GM20000 (cell line): ENCODE results near the gene FBXL17.
A peak's percentile ranks its signal among the peaks of the same experiment; 100 is the strongest.

ENCODE experiments used
- DNase-seq: peaks from one replicate; pipeline ENCODE4 v3.0.0; 2012; ENCODE audit warnings: low spot score
- CTCF ChIP-seq: IDR thresholded peaks from 2 replicates; pipeline ENCODE4 v1.5.1; 2012; ENCODE audit warnings: mild to moderate bottlenecking, control low read depth; ENCODE audit errors: extremely low read depth, missing control alignments

Gene FBXL17

GRCh38 chr5:107817951-107818350, 563.9 kb downstream of the FBXL17 start:
- no peak for TF ChIP-seq CTCF
- no peak for DNase-seq

- no peak for DNase-seq
- TF ChIP-seq CTCF = no peak
Observed at GRCh38 chr5:107817436-107817835, 564.5 kb downstream of the FBXL17 start.

- DNase-seq = no peak
- TF ChIP-seq CTCF = no peak
Observed at GRCh38 chr5:107815109-107815508, 566.8 kb downstream of the FBXL17 start.

GRCh38 chr5:107814183-107814827, 567.6 kb downstream of the FBXL17 start:
- no peak for DNase-seq
- no peak for TF ChIP-seq CTCF

- DNase-seq = peak; percentile 50
- TF ChIP-seq CTCF = no peak
Observed at GRCh38 chr5:107813559-107813958, 568.3 kb downstream of the FBXL17 start.

- DNase-seq = peak; percentile 64
Observed at GRCh38 chr5:107812570-107813141, 569.2 kb downstream of the FBXL17 start.

More at GRCh38 chr5:107812570-107813141, 569.2 kb downstream of the FBXL17 start:
- TF ChIP-seq CTCF = no peak
